HCT116 (cell line): ENCODE data around the gene KRTAP10-10.

Experiments used
- CBX3 ChIP-seq: IDR thresholded peaks from 2 replicates; pipeline ENCODE4 v1.6.1; 2012; ENCODE audit warnings: low read depth
- ELF1 ChIP-seq: IDR thresholded peaks from 2 replicates; pipeline ENCODE4 v1.6.1; 2012; ENCODE audit warnings: low read depth, borderline replicate concordance
- EZH2phosphoT487 ChIP-seq: fragments of 200-600 bp; IDR thresholded peaks from 2 replicates; pipeline ENCODE4 v1.6.1; 2018; ENCODE audit warnings: antibody characterized with exemption, borderline replicate concordance
- POLR2A ChIP-seq: IDR thresholded peaks from 2 replicates; pipeline ENCODE4 v1.7.0; 2011; ENCODE audit warnings: borderline replicate concordance; ENCODE audit not compliant: insufficient read depth, insufficient read length; ENCODE audit errors: extremely low read depth
- SIN3A ChIP-seq: IDR thresholded peaks from 2 replicates; pipeline ENCODE4 v1.6.1; 2012; ENCODE audit warnings: low read depth
- TCF7L2 ChIP-seq: IDR thresholded peaks from 2 replicates; pipeline ENCODE4 v1.7.0; 2011; ENCODE audit warnings: borderline replicate concordance, inconsistent platforms; ENCODE audit not compliant: insufficient read depth, insufficient read length; ENCODE audit errors: extremely low read depth
- YY1 ChIP-seq: IDR thresholded peaks from 2 replicates; pipeline ENCODE4 v1.6.1; 2011; ENCODE audit warnings: low read length, low read depth, moderate library complexity, mild to moderate bottlenecking; ENCODE audit not compliant: insufficient replicate concordance; ENCODE audit errors: extremely low read depth
- ZFX ChIP-seq: fragments of 450-650 bp; IDR thresholded peaks from 2 replicates; pipeline ENCODE4 v1.6.1; 2017
- ZNF274 ChIP-seq: fragments of 200-500 bp; sonication (Bioruptor generic); IDR thresholded peaks from 2 replicates; pipeline ENCODE4 v1.6.1; 2014; ENCODE audit warnings: mild to moderate bottlenecking, low read depth, low read length, inconsistent platforms
- TF ChIP-seq, protein P1 (sequence below), 3 experiments: fragments of 200-600 bp in 1 of 3; sonication (generic) in 1 of 3; IDR thresholded peaks in 2 of 3; conservative IDR thresholded peaks in 1 of 3; 2 replicates each; pipeline ENCODE4 v1.5.1; 2012 to 2017; ENCODE audit warnings: low read depth in 2 of 3, low read length in 2 of 3, antibody characterized with exemption in 1 of 3, borderline replicate concordance in 1 of 3, control low read depth in 1 of 3, mild to moderate bottlenecking in 1 of 3, mixed read lengths in 1 of 3, mixed run types in 1 of 3, moderate library complexity in 1 of 3; ENCODE audit not compliant: insufficient read depth in 1 of 3
- TF ChIP-seq, protein P2 (sequence below): IDR thresholded peaks from 2 replicates; pipeline ENCODE4 v1.6.1; 2012

DNA sequence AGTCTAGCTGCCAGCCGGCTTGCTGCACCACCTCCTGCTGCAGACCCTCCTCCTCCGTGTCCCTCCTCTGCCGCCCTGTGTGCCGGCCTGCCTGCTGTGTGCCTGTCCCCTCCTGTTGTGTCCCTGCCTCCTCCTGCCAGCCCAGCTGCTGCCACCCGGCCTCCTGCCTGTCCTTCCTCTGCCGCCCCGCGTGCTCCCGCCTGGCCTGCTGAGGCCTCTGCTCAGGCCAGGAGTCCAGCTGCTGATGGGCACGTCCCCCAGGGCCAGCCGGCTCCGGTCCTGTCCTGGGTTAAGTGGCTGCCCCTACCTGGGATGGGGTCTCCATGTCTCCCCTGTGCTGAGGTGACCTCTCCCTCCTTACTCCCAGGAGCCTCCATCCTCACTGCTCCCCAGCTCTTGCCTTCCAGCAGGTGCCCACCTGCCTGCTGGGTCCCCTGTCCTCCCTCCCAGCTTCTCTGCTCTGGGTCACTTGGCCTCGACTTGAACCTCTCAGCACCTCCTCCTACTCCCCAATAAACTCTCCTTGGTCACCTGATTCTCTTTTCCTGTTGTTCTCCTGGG is 24.4 kb upstream of the KRTAP10-10 start:
- TF ChIP-seq, protein P1, sequence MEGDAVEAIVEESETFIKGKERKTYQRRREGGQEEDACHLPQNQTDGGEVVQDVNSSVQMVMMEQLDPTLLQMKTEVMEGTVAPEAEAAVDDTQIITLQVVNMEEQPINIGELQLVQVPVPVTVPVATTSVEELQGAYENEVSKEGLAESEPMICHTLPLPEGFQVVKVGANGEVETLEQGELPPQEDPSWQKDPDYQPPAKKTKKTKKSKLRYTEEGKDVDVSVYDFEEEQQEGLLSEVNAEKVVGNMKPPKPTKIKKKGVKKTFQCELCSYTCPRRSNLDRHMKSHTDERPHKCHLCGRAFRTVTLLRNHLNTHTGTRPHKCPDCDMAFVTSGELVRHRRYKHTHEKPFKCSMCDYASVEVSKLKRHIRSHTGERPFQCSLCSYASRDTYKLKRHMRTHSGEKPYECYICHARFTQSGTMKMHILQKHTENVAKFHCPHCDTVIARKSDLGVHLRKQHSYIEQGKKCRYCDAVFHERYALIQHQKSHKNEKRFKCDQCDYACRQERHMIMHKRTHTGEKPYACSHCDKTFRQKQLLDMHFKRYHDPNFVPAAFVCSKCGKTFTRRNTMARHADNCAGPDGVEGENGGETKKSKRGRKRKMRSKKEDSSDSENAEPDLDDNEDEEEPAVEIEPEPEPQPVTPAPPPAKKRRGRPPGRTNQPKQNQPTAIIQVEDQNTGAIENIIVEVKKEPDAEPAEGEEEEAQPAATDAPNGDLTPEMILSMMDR (IDR thresholded peaks at IDR 0.05 in 2 of 3, conservative IDR thresholded peaks at IDR 0.05 in 1 of 3; ENCODE audit: borderline replicate concordance in 1 of 3, insufficient read depth in 1 of 3, low read depth in 2 of 3, low read length in 2 of 3): no peak
- TF ChIP-seq POLR2A: no peak
- TF ChIP-seq EZH2phosphoT487: no peak
- TF ChIP-seq CBX3: no peak
- TF ChIP-seq YY1: no peak
- no peak for TF ChIP-seq SIN3A
- TF ChIP-seq, protein P2, sequence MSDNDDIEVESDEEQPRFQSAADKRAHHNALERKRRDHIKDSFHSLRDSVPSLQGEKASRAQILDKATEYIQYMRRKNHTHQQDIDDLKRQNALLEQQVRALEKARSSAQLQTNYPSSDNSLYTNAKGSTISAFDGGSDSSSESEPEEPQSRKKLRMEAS: no peak
- TF ChIP-seq TCF7L2: no peak
- no peak for TF ChIP-seq ZNF274
- no peak for TF ChIP-seq ELF1
- no peak for TF ChIP-seq ZFX
